Neural progenitor cell (in vitro differentiated cells): Measurements from ENCODE around the gene RXRB. TPM values are rescaled to one million over a fixed set of nuclear protein-coding genes. Genes with fewer than 3 reads are reported as not detected.
A peak's percentile ranks its signal among the peaks of the same experiment; 100 is the strongest.

ENCODE experiments used
- DNase-seq: peaks from one replicate; pipeline ENCODE4 v3.0.0-alpha.2; 2016; ENCODE audit warnings: low spot score
- H2AFZ ChIP-seq: fragments of 200-600 bp; sonication (generic); replicated peaks from 2 replicates; pipeline ENCODE4 v1.6.1; 2016; ENCODE audit warnings: antibody characterized with exemption
- H3F3A ChIP-seq: fragments of 200-600 bp; sonication (generic); 2 replicates; pipeline ENCODE4 v1.6.1; 2016; ENCODE audit warnings: antibody characterized with exemption, low read depth
- H3K27ac ChIP-seq: fragments of 200-600 bp; sonication (generic); 2 replicates; pipeline ENCODE4 v1.5.1; 2016; ENCODE audit warnings: mild to moderate bottlenecking
- H3K27me3 ChIP-seq: fragments of 200-600 bp; sonication (generic); 2 replicates; pipeline ENCODE4 v1.6.1; 2016; ENCODE audit warnings: mild to moderate bottlenecking, moderate library complexity
- H3K36me3 ChIP-seq: fragments of 200-600 bp; sonication (generic); 2 replicates; pipeline ENCODE4 v1.5.1; 2016
- H3K4me1 ChIP-seq: fragments of 200-600 bp; sonication (generic); 2 replicates; pipeline ENCODE4 v1.6.1; 2016; ENCODE audit warnings: mixed run types
- H3K4me2 ChIP-seq: fragments of 200-600 bp; sonication (generic); 2 replicates; pipeline ENCODE4 v1.6.1; 2016
- H3K4me3 ChIP-seq: fragments of 200-600 bp; sonication (generic); 2 replicates; pipeline ENCODE4 v1.5.1; 2016
- H3K79me2 ChIP-seq: fragments of 200-600 bp; sonication (generic); 2 replicates; pipeline ENCODE4 v1.6.1; 2016; ENCODE audit warnings: low read depth
- H3K9ac ChIP-seq: fragments of 200-600 bp; sonication (generic); 2 replicates; pipeline ENCODE4 v1.6.1; 2016
- H3K9me3 ChIP-seq: fragments of 200-600 bp; sonication (generic); 2 replicates; pipeline ENCODE4 v1.5.1; 2016; ENCODE audit warnings: low read depth
- H4K20me1 ChIP-seq: fragments of 200-600 bp; sonication (generic); 2 replicates; pipeline ENCODE4 v1.6.1; 2016; ENCODE audit warnings: low read depth
- H3K27ac Mint-ChIP-seq: 3 replicates; pipeline ENCODE4 v1.8.0; 2021; ENCODE audit warnings: mixed read lengths
- H3K27me3 Mint-ChIP-seq: 2 replicates; pipeline ENCODE4 v1.8.0; 2022; ENCODE audit warnings: low read depth, mild to moderate bottlenecking, inconsistent platforms, moderate library complexity, mixed read lengths; ENCODE audit not compliant: insufficient read depth
- H3K36me3 Mint-ChIP-seq: 3 replicates; pipeline ENCODE4 v1.8.0; 2021; ENCODE audit warnings: mixed read lengths
- H3K4me1 Mint-ChIP-seq: 3 replicates; pipeline ENCODE4 v1.8.0; 2021; ENCODE audit warnings: mixed read lengths
- H3K4me3 Mint-ChIP-seq: 3 replicates; pipeline ENCODE4 v1.8.0; 2021; ENCODE audit warnings: mild to moderate bottlenecking, moderate library complexity, mixed read lengths
- H3K9me3 Mint-ChIP-seq: 3 replicates; pipeline ENCODE4 v1.8.0; 2020; ENCODE audit warnings: mixed read lengths
- EZH2 ChIP-seq: fragments of 200-600 bp; sonication (generic); IDR thresholded peaks from 2 replicates; pipeline ENCODE4 v1.6.1; 2017; ENCODE audit warnings: antibody characterized with exemption, mild to moderate bottlenecking, moderate library complexity
- EZH2phosphoT487 ChIP-seq: fragments of 200-600 bp; sonication (generic); IDR thresholded peaks from 2 replicates; pipeline ENCODE4 v1.6.1; 2017; ENCODE audit warnings: antibody characterized with exemption
- total RNA-seq: library from RNA; depleted of rRNA; stranded (reverse); fragments of >200 nt; gene quantifications from 2 replicates; pipeline ENCODE4 v1.2.3, GENCODE V29; 2015; ENCODE audit warnings: low replicate concordance
- TF ChIP-seq, protein P1 (sequence below): fragments of 200-600 bp; sonication (generic); IDR thresholded peaks from 2 replicates; pipeline ENCODE4 v1.5.1; 2017; ENCODE audit warnings: antibody characterized with exemption, mild to moderate bottlenecking

RXRB gene
- total RNA-seq, 1 donor from 2014 or later = 10.2 TPM

DNA sequence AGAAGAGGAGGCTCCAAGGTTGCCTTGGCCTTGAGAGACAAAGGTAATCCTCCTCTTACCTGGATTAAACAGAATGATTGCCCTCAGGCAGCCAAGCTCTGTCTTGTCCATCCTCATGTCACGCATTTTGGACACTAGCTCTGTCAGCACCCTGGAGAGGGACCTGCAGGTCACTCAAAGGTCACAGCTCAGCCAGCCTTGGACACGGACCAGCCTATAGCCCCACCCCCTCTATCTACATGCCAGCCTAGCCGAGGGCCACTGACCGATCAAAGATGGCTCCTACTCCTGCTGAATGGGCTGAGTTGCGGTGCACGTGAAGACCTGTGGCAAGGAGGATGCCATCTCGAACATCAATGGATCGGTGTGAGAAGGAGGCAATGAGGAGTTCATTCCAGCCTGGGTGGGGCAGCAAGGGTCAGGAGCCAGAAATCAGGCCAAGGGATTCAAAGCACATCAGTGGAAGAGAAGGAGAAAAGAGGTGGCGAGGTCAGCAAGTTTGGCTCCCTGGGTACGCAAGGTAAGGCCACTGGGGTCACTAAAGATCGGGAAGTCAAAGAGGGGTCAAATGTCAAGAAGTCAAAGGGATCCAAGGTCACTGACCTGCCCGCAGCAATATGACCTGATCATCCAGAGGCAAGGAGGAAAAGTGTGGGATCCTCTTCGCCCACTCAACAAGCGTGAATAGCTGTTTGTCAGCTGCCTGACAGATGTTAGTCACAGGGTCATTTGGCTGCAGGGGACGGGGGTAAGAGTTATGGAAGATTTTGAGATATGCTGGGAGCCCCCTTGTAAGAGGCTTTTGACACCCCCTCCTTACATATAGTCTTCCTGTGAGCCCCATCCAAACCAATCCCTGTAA, 4.9 kb downstream of the RXRB start:
- Histone ChIP-seq H3K79me2 (peaks cover 10% of the 10 kb centered on the region), H3K4me2 (no peak overlapping the region), H2AFZ (no peak overlapping the region), H3K4me3 (no peak overlapping the region), H3K9me3 (no peaks in the 10 kb centered on the region), H3K27me3 (peaks cover 31% of the 10 kb centered on the region), H3K27ac (no peak overlapping the region), H3K4me1 (peaks cover 25% of the 10 kb centered on the region), H3K9ac (no peak overlapping the region), H3F3A (peaks cover 37% of the 10 kb centered on the region), H3K36me3 (no peaks in the 10 kb centered on the region), H4K20me1 (peaks cover 66% of the 10 kb centered on the region)
- Mint-ChIP-seq H3K27me3 (peaks cover 30% of the 10 kb centered on the region), H3K9me3 (no peaks in the 10 kb centered on the region), H3K36me3 (peaks cover 24% of the 10 kb centered on the region), H3K27ac (no peak overlapping the region), H3K4me3 (peak overlapping the region; percentile 2), H3K4me1 (peaks cover 33% of the 10 kb centered on the region)
- TF ChIP-seq EZH2 (no peak), EZH2phosphoT487 (no peak)
- TF ChIP-seq, protein P1, sequence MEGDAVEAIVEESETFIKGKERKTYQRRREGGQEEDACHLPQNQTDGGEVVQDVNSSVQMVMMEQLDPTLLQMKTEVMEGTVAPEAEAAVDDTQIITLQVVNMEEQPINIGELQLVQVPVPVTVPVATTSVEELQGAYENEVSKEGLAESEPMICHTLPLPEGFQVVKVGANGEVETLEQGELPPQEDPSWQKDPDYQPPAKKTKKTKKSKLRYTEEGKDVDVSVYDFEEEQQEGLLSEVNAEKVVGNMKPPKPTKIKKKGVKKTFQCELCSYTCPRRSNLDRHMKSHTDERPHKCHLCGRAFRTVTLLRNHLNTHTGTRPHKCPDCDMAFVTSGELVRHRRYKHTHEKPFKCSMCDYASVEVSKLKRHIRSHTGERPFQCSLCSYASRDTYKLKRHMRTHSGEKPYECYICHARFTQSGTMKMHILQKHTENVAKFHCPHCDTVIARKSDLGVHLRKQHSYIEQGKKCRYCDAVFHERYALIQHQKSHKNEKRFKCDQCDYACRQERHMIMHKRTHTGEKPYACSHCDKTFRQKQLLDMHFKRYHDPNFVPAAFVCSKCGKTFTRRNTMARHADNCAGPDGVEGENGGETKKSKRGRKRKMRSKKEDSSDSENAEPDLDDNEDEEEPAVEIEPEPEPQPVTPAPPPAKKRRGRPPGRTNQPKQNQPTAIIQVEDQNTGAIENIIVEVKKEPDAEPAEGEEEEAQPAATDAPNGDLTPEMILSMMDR = no peak
- peak; percentile 39 for DNase-seq

DNA sequence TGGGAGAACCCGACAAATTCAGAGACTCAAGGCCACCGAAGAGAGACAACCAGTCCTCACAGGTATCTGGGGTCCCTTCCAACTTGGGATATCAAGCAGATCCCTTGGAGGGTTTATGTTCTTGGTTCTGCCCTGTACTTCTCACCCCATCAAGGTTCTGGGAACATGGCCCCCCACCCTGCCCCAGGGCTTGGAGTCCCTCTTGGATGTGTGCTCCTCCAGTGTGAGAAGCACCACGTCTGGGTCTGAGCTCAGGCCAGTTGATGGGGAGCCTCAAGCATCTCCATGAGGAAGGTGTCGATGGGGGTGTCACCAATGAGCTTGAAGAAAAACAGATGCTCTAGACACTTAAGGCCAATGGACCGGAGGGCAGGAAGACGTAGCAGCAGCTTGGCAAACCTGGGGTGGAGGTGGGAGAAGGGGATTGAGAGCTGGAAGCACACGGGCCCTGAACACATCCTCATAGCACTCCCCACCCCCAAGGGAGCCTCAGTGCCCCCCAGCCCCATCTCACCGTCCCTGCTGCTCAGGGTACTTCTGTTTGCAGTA, 6.0 kb downstream of the RXRB start:
- TF ChIP-seq, protein P1 = no peak
- TF ChIP-seq EZH2 (no peak), EZH2phosphoT487 (no peak)
- DNase-seq = no peak
- H3K27me3 ChIP-seq = peaks cover 41% of the 10 kb centered on the region
- Mint-ChIP-seq H3K27ac (no peak overlapping the region), H3K27me3 (peaks cover 31% of the 10 kb centered on the region), H3K36me3 (peaks cover 24% of the 10 kb centered on the region), H3K4me1 (peaks cover 31% of the 10 kb centered on the region), H3K9me3 (no peaks in the 10 kb centered on the region), H3K4me3 (no peak overlapping the region)
- H3K4me3 ChIP-seq = no peak overlapping the region
- peaks cover 64% of the 10 kb centered on the region for H4K20me1 ChIP-seq
- H3K79me2 ChIP-seq = peaks cover 6% of the 10 kb centered on the region
- H2AFZ ChIP-seq = no peak overlapping the region
- no peak overlapping the region for H3K4me2 ChIP-seq
- H3K9ac ChIP-seq = no peak overlapping the region
- H3K36me3 ChIP-seq = no peaks in the 10 kb centered on the region
- H3F3A ChIP-seq = peaks cover 29% of the 10 kb centered on the region
- H3K4me1 ChIP-seq = peaks cover 24% of the 10 kb centered on the region
- no peaks in the 10 kb centered on the region for H3K9me3 ChIP-seq
- no peak overlapping the region for H3K27ac ChIP-seq

GRCh38 chr6:33193619-33194018, 6.8 kb downstream of the RXRB start:
- H3K79me2 ChIP-seq = no peaks in the 10 kb centered on the region
- TF ChIP-seq, protein P1 = no peak
- TF ChIP-seq EZH2phosphoT487 (no peak), EZH2 (no peak)
- peaks cover 27% of the 10 kb centered on the region for H3F3A ChIP-seq
- Mint-ChIP-seq H3K4me3 (peak overlapping the region; percentile 57), H3K4me1 (peaks cover 23% of the 10 kb centered on the region), H3K27ac (no peak overlapping the region), H3K9me3 (no peaks in the 10 kb centered on the region), H3K36me3 (peaks cover 24% of the 10 kb centered on the region), H3K27me3 (peaks cover 31% of the 10 kb centered on the region)
- H3K9me3 ChIP-seq = no peaks in the 10 kb centered on the region
- H3K9ac ChIP-seq = no peak overlapping the region
- no peak overlapping the region for H3K27ac ChIP-seq
- H3K36me3 ChIP-seq = no peaks in the 10 kb centered on the region
- H3K4me1 ChIP-seq = peaks cover 21% of the 10 kb centered on the region
- H3K27me3 ChIP-seq = peaks cover 48% of the 10 kb centered on the region
- H3K4me3 ChIP-seq = peak overlapping the region; percentile 55
- peak overlapping the region; percentile 94 for H3K4me2 ChIP-seq
- H4K20me1 ChIP-seq = peaks cover 57% of the 10 kb centered on the region
- no peak overlapping the region for H2AFZ ChIP-seq
- no peak for DNase-seq
